Liver (tissue), 9 donors: ENCODE measurements around the gene SRSF12. TPM values are rescaled to one million over a fixed set of nuclear protein-coding genes. Genes with fewer than 3 reads are reported as not detected.

Experiments used
- DNase-seq: peaks from one replicate; pipeline ENCODE4 v3.0.0-alpha.2; 2017; ENCODE audit warnings: low spot score
- H3K27ac ChIP-seq, 2 donors: one replicate each; pipeline ENCODE4 v1.7.0; 2013; ENCODE audit warnings: inconsistent platforms in 2 of 2, low read length in 2 of 2, control low read depth in 1 of 2, low read depth in 1 of 2, mild to moderate bottlenecking in 1 of 2
- H3K27me3 ChIP-seq, 4 donors: one replicate each; pipeline versions ENCODE4 v1.6.1 to v1.7.0; 2013; ENCODE audit warnings: low read length in 3 of 4, inconsistent platforms in 1 of 4, mild to moderate bottlenecking in 1 of 4, moderate library complexity in 1 of 4; ENCODE audit not compliant: control insufficient read depth in 4 of 4, insufficient read depth in 4 of 4
- H3K36me3 ChIP-seq, 4 donors: one replicate each; pipeline versions ENCODE4 v1.6.1 to v1.7.0; 2013; ENCODE audit warnings: low read length in 3 of 4, mild to moderate bottlenecking in 3 of 4, low read depth in 1 of 4, moderate library complexity in 1 of 4; ENCODE audit not compliant: control insufficient read depth in 4 of 4, insufficient read depth in 3 of 4
- H3K4me1 ChIP-seq, 4 donors: one replicate each; pipeline versions ENCODE4 v1.6.1 to v1.7.0; 2013; ENCODE audit warnings: low read length in 3 of 4, mild to moderate bottlenecking in 3 of 4, moderate library complexity in 1 of 4; ENCODE audit not compliant: control insufficient read depth in 4 of 4, insufficient read depth in 4 of 4
- H3K4me3 ChIP-seq, 3 donors: one replicate each; pipeline versions ENCODE4 v1.6.1 to v1.7.0; 2013; ENCODE audit warnings: low read length in 3 of 3, control low read depth in 1 of 3, low read depth in 1 of 3, mild to moderate bottlenecking in 1 of 3
- H3K9ac ChIP-seq, 2 donors: one replicate each; pipeline ENCODE4 v1.7.0; 2013; ENCODE audit warnings: low read length in 2 of 2, mild to moderate bottlenecking in 2 of 2, moderate library complexity in 2 of 2, control low read depth in 1 of 2, low read depth in 1 of 2
- H3K9me3 ChIP-seq, 4 donors: one replicate each; pipeline versions ENCODE4 v1.6.1 to v1.7.0; 2013; ENCODE audit warnings: low read length in 3 of 4; ENCODE audit not compliant: control insufficient read depth in 4 of 4
- CTCF ChIP-seq: fragments of 150-350 bp; IDR thresholded peaks from 2 replicates; pipeline ENCODE4 v1.5.1; 2017; ENCODE audit warnings: improper control_type of control experiment, low read depth, low read length; ENCODE audit not compliant: missing input control
- EGR1 ChIP-seq, 2 donors: IDR thresholded peaks; 2 replicates each; pipeline ENCODE4 v1.6.1; 2016 to 2018; ENCODE audit warnings: antibody characterized with exemption in 2 of 2, low read depth in 2 of 2
- FOXA1 ChIP-seq: IDR thresholded peaks from 2 replicates; pipeline ENCODE4 v1.6.1; 2016; ENCODE audit warnings: antibody characterized with exemption
- FOXA2 ChIP-seq: IDR thresholded peaks from 2 replicates; pipeline ENCODE4 v1.6.1; 2016; ENCODE audit warnings: antibody characterized with exemption
- GABPA ChIP-seq, 2 donors: IDR thresholded peaks in 1 of 2; conservative IDR thresholded peaks in 1 of 2; 2 replicates each; pipeline ENCODE4 v1.6.1; 2016; ENCODE audit warnings: antibody characterized with exemption in 2 of 2, mild to moderate bottlenecking in 1 of 2, moderate library complexity in 1 of 2
- HNF4A ChIP-seq, 2 donors: conservative IDR thresholded peaks; 2 replicates each; pipeline ENCODE4 v1.6.1; 2016; ENCODE audit warnings: antibody characterized with exemption in 2 of 2, mild to moderate bottlenecking in 2 of 2
- HNF4G ChIP-seq: IDR thresholded peaks from 2 replicates; pipeline ENCODE4 v1.6.1; 2016; ENCODE audit warnings: antibody characterized with exemption
- JUND ChIP-seq, 2 donors: IDR thresholded peaks; 2 replicates each; pipeline ENCODE4 v1.6.1; 2016; ENCODE audit warnings: antibody characterized with exemption in 2 of 2
- NR2F2 ChIP-seq: IDR thresholded peaks from 2 replicates; pipeline ENCODE4 v1.6.1; 2016; ENCODE audit warnings: antibody characterized with exemption
- RAD21 ChIP-seq, 2 donors: IDR thresholded peaks; 2 replicates each; pipeline ENCODE4 v1.6.1; 2016; ENCODE audit warnings: antibody characterized with exemption in 2 of 2, mild to moderate bottlenecking in 2 of 2
- RXRA ChIP-seq, 2 donors: IDR thresholded peaks; 2 replicates each; pipeline ENCODE4 v1.6.1; 2017 to 2018; ENCODE audit warnings: antibody characterized with exemption in 2 of 2, mild to moderate bottlenecking in 1 of 2
- SP1 ChIP-seq: IDR thresholded peaks from 2 replicates; pipeline ENCODE4 v1.6.1; 2018; ENCODE audit warnings: antibody characterized with exemption, mild to moderate bottlenecking
- TAF1 ChIP-seq: conservative IDR thresholded peaks from 2 replicates; pipeline ENCODE4 v1.6.1; 2016; ENCODE audit warnings: antibody characterized with exemption, mild to moderate bottlenecking
- YY1 ChIP-seq: IDR thresholded peaks from 2 replicates; pipeline ENCODE4 v1.6.1; 2016; ENCODE audit warnings: antibody characterized with exemption, mild to moderate bottlenecking
- ZBTB33 ChIP-seq: IDR thresholded peaks from 2 replicates; pipeline ENCODE4 v1.6.1; 2016; ENCODE audit warnings: antibody characterized with exemption
- WGBS: extraction: QIAGEN DNeasy Blood & Tissue Kit; methylation state at CpG from one replicate; pipeline ENCODE4 v1.1.7; 2013; 5-methylcytosine and 5-hydroxymethylcytosine counted together
- polyA plus RNA-seq, 2 donors: library from polyadenylated mRNA; stranded (reverse) in 1 of 2; unstranded in 1 of 2; fragments of 200-250 nt in 1 of 2; fragments of >200 nt in 1 of 2; fragmentation: Nextera tagmentation in 1 of 2; extraction: Ambion mirVana in 1 of 2; gene quantifications; one replicate each; pipeline versions ENCODE4 v1.2.1 to v1.2.3, GENCODE V29; 2013 to 2015
- total RNA-seq, 2 donors: library from RNA; depleted of rRNA; stranded (reverse); fragments of >200 nt; gene quantifications; one replicate each; pipeline ENCODE4 v1.2.3, GENCODE V29; 2014
- TF ChIP-seq, protein P1 (sequence below): IDR thresholded peaks from 2 replicates; pipeline ENCODE4 v1.6.1; 2016; ENCODE audit warnings: antibody characterized with exemption, mild to moderate bottlenecking
- donor health status: healthy.
- donor health status: healthy.
- donor health status: healthy.
- donor health status: healthy.
- donor health status: healthy.

The SRSF12 gene
- total and polyA plus RNA-seq, 4 donors, result 0.17 to 1.0 (median 0.39) TPM

DNA sequence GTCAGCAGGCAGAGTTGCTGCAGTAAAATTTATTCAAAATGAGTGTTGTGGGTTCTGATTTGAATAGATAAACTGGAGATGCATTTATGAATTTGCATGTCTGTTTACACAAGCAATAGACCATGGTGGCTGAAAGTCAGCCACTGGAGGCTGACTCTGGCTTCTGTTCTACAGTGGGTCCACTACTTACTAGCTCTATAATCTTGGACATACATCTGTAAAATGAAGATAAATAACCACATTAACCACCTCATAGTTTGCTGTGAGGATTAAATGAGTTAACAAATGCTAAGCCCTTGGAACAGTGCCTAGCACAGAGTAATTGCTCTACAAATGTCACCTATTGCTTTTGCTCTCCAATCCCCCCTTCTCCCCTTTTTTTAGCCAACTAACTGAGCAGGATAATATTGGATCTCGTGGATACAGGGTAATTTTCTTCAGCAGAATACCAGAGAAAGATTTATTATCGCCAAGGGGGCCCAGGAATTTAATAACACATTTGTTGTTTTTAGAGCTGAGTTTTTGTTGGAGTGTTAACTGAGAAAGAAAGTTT, 26.6 kb upstream of the SRSF12 start:
- no peaks in the 10 kb centered on the region for H3K27me3 ChIP-seq
- WGBS, result 87% methylated on average over 2 of the region's 2 CpGs
- no peak overlapping the region for H3K9ac ChIP-seq
- no peak for DNase-seq
- no peak overlapping the region for H3K27ac ChIP-seq
- H3K9me3 ChIP-seq, result no peaks in the 10 kb centered on the region
- no peaks in the 10 kb centered on the region for H3K36me3 ChIP-seq
- no peak overlapping the region for H3K4me3 ChIP-seq
- TF ChIP-seq CTCF, result no peak
- TF ChIP-seq HNF4G, result no peak
- TF ChIP-seq RAD21 (IDR thresholded peaks at IDR 0.05), result no peak
- TF ChIP-seq, protein P1, sequence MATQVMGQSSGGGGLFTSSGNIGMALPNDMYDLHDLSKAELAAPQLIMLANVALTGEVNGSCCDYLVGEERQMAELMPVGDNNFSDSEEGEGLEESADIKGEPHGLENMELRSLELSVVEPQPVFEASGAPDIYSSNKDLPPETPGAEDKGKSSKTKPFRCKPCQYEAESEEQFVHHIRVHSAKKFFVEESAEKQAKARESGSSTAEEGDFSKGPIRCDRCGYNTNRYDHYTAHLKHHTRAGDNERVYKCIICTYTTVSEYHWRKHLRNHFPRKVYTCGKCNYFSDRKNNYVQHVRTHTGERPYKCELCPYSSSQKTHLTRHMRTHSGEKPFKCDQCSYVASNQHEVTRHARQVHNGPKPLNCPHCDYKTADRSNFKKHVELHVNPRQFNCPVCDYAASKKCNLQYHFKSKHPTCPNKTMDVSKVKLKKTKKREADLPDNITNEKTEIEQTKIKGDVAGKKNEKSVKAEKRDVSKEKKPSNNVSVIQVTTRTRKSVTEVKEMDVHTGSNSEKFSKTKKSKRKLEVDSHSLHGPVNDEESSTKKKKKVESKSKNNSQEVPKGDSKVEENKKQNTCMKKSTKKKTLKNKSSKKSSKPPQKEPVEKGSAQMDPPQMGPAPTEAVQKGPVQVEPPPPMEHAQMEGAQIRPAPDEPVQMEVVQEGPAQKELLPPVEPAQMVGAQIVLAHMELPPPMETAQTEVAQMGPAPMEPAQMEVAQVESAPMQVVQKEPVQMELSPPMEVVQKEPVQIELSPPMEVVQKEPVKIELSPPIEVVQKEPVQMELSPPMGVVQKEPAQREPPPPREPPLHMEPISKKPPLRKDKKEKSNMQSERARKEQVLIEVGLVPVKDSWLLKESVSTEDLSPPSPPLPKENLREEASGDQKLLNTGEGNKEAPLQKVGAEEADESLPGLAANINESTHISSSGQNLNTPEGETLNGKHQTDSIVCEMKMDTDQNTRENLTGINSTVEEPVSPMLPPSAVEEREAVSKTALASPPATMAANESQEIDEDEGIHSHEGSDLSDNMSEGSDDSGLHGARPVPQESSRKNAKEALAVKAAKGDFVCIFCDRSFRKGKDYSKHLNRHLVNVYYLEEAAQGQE, result no peak
- TF ChIP-seq SP1, result no peak
- TF ChIP-seq YY1, result no peak
- TF ChIP-seq TAF1, result no peak
- no peak for TF ChIP-seq GABPA (IDR thresholded peaks at IDR 0.05 in 1 of 2, conservative IDR thresholded peaks at IDR 0.05 in 1 of 2)
- TF ChIP-seq NR2F2, result no peak
- no peak for TF ChIP-seq FOXA1
- peaks cover 9 to 27% (median 16%) of the 10 kb centered on the region in 4 donors for H3K4me1 ChIP-seq

GRCh38 chr6:89140347-89141156, 22.7 kb upstream of the SRSF12 start:
- H3K9me3 ChIP-seq, result no peaks in the 10 kb centered on the region
- no peak for DNase-seq
- peaks cover 9 to 16% (median 13%) of the 10 kb centered on the region in 4 donors for H3K4me1 ChIP-seq
- no peaks in the 10 kb centered on the region for H3K27me3 ChIP-seq
- H3K4me3 ChIP-seq, result no peak overlapping the region
- no peak overlapping the region for H3K9ac ChIP-seq
- TF ChIP-seq FOXA1 (peak; percentile 60), YY1 (no peak), GABPA (IDR thresholded peaks at IDR 0.05 in 1 of 2, conservative IDR thresholded peaks at IDR 0.05 in 1 of 2) (peak in 1 of 2 donors; percentile 19), CTCF (no peak), HNF4A (conservative IDR thresholded peaks at IDR 0.05) (peak in 1 of 2 donors; percentile 49), RAD21 (IDR thresholded peaks at IDR 0.05) (peak in 1 of 2 donors; percentile 15), RXRA (IDR thresholded peaks at IDR 0.05) (peak; percentile 42 to 64), FOXA2 (peak; percentile 74), JUND (IDR thresholded peaks at IDR 0.05) (peak in 1 of 2 donors; percentile 35), EGR1 (IDR thresholded peaks at IDR 0.05; ENCODE audit: low read depth in 2 of 2) (no peak), SP1 (no peak), ZBTB33 (peak; percentile 21)
- TF ChIP-seq, protein P1, result no peak
- WGBS, result 60% methylated on average over 7 of the region's 7 CpGs
- no peaks in the 10 kb centered on the region for H3K36me3 ChIP-seq
- no peak overlapping the region for H3K27ac ChIP-seq
